AG08395 (cell line): Measurements from ENCODE around the gene ENTPD8.
"Not testable (repeated sequence)": the region's sequence is repeated elsewhere in the genome, so short reads cannot be mapped to it uniquely, and the experiment has no call there.

Experiments
- DNase-seq: peaks from one replicate; pipeline ENCODE4 v3.0.0; 2012; ENCODE audit warnings: mixed read lengths, low spot score

Gene ENTPD8

DNA sequence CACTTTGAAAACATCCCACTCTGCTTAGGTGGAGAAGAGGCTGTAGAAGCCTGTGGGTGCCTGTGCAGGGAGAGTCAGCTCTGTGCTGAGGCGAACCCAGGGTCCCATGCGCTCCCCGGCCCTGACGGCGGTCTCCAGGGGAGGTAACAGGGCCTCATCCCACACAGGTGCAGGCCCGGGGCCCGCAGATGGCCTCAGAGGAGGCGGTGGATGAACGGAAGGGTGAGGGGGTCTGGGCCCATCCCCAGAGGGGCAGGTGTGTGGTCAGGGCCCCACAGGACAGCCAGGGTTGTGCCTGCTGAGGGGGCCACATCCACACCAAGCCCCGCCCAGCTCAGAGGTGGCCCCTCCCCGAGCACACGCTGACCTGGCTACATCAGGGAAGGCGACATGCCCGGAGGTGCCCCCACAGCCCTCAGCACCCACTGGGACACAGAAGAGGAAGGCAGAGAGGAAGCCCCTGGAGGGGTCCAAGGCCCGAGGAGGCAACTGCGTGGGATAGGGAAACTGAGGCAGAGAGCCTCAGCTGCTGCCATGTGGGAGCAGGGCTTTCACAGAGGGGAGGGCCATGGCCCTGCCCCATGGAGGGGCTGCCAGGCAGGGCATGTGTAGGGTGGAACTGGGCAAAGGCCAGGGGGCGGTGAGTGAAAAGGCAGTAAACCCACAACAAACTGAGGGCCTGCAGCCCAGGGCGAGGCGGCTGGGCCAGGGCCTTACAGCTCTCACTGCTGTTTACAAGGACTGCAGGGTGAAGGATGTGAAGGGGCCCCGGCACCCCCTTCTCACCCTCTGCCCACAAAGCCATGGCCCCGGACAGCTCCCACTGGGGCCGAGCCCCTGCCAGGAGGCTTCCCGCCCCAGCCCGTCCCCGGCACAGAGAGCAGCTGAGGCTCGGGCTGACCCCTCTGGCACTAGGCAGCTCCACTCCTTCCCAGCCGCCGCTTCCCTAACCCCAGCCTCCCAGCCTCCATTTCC is 47.7 kb downstream of the ENTPD8 start:
- DNase-seq = no peak

DNA sequence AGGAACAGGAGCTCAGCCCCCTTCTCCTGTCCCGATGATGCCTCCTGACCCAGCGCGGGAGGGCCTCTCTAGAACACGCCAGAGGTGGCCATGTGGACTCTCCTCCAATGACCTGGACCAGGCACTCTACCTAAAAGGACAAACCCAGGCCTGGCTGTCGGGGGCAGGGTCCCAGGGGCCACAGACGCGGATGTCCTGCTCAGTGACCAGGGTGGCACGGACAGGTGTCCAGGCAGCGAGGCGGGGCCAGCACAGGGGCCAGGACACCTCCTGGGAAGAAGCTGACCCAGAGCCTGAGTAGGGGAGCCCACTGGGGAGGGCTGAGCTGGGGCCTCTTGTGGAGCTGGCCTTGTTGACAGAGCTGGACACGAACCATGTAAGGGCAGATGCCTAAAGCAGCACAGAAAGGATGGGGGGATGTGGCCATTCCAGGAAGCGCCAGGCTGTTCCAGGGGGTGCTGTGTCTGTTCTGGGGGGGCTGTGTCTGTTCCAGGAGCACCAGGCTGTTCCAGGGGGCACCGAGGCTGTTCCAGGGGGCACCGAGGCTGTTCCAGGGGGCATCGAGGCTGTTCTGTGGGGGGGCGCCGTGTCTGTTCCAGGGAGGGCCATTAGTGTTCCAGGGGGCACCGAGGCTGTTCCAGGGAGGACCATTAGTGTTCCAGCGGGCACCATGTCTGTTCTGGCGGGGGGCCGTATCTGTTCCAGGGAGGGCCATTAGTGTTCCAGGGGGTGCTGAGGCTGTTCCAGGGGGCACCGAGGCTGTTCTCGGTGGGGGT is 48.7 kb downstream of the ENTPD8 start:
- no peak for DNase-seq

DNA sequence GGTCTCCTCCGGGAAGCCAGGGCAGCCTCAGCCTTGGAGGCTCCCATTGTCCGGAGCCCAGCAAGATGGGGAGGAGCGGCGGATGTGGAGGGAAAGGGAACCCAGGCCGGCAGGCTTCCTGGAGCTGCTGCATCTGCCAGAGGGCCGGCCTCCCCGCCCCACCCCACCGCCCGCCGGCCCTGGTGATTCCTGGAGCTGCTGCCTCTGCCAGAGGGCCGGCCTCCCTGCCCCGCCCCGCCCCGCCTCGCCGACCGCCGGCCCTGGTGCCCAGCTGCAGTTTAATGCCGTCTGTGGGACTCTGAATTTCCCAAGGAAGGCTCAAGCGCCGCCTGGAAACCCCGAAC is 49.8 kb downstream of the ENTPD8 start:
- no peak for DNase-seq

DNA sequence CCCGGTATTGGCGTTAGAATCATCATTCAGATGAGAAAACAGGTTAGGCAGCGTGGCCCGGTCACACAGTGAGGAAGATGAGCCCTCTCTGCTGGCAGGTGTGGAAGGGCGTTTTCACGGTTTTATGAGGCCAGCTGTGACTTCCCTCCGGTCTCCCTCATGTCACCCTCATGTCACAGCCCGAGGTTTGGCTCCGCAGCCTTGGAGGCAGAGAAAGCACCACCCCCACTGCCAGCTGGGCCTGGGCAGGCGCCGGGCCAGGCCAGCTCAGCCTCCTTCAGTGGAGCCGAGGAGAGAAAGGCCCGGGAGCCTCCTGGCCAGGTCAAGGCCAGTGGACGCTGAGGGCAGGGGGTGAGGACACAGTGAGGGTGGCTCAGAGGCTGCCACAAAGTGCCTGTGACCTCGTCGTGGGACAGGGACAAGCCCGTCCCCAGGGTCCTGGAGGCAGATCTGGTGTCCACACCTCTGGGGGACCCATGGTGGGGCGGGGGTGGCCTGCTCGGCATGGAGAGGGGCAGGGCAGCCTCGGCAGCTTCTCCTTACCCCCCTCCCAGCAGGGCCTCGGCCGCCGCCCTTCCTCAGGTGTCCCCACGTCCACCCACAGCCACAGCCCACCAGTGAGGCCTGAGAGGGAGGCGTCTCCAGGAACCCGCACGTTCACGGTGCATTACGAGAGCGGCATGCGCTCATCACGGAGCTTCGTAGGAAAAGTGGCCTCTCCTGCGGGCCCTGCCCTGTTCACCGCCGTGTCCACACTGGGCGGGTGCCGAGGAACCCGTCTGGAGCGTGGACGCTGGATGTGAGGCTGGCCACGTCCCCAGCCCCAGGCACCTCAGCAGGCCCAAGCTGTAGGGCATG is 50.4 kb downstream of the ENTPD8 start:
- DNase-seq = no peak

GRCh38 chr9:137389428-137389746 is 51.8 kb downstream of the ENTPD8 start:
- no peak for DNase-seq

- DNase-seq = no peak
Measured at GRCh38 chr9:137388589-137389427, 52.3 kb downstream of the ENTPD8 start.

DNA sequence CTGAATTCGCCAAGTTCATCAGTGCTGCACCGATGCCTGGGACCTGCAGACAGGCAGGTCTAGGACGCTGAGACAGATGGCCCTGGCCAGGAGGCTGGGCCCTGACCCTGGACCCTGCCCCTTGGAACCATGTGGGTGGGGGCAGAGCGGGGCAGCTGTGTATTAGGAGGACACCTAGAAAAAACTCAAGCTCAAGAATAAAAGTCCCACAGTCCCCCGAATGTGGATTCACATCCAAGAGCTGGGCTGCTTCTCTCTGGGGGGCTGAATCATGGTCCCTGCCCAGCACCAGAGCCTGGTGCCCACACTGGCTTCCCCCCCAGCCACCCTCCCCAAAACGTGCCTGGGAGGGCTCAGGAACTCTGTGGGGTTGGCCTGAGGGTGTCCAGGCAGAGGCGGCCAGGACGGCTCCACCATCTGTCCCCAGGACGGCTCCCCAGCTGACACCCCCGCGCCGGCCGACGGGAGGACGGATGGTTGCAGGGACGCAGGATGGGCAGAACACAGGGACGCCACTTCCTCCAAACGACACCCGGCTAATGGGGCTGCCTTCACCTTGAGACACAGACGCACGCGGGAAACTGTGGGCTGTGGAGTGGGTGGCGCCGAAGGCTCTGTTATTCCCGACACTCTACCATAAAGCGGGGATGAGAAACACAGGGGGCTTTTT is 53.1 kb downstream of the ENTPD8 start:
- no peak for DNase-seq

GRCh38 chr9:137387114-137387890 is 53.9 kb downstream of the ENTPD8 start:
- DNase-seq = no peak

GRCh38 chr9:137386507-137387113 is 54.5 kb downstream of the ENTPD8 start:
- not testable (repeated sequence) for DNase-seq

DNA sequence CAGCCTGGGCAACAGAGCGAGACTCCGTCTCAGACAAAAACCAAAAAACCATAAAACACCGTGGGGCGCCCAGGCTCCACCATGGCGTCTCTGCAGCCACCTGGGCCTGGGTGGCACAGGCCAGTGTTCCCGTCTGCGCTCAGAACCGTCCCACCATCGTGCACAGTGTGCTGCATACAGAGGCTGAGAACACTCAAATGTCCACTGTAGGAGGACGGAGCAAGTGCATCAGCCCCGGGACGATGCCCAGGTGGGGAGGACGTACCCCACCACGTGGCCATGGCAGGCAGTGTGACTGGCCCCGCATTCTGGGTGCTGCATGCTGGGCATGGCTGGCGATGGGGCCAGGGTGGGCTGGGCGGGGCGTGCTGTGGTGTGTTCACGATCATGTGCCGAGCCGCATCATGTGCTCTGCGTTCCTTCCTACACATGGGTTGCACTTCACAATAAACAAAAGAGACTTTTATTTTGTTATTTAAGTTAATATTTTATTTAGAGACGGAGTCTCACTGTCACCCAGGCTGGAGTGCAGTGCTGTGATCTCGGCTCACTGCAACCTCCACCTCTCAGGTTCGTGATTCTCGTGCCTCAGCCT is 56.0 kb downstream of the ENTPD8 start:
- DNase-seq = no peak
